HG03354 (cell line): ENCODE data around the gene GMIP.

ENCODE experiments used
- ATAC-seq: cut with Tn5 transposase; IDR thresholded peaks from one replicate; pipeline ENCODE4 v1.9.1; 2021; ENCODE audit warnings: mild to moderate bottlenecking; ENCODE audit not compliant: unreplicated experiment, poor library complexity, severe bottlenecking

The GMIP gene

DNA sequence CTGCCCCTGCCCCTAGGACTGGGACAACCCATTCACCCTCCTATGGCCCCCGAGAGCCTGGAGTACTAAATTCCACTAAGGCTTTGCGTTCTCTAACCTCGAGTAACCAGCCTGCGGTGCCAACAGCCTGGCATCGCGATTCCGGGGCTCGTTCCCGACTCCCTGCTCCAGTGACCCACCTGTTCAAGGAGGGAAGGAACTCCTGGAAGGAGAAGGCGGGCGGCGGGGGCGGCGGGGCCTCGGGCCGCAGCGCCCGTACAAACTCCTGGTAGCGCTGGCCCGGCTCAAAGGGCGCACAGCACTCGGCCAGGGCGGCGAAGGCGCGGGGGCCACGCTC is 6.3 kb downstream of the GMIP start:
- ATAC-seq, result no peak

DNA sequence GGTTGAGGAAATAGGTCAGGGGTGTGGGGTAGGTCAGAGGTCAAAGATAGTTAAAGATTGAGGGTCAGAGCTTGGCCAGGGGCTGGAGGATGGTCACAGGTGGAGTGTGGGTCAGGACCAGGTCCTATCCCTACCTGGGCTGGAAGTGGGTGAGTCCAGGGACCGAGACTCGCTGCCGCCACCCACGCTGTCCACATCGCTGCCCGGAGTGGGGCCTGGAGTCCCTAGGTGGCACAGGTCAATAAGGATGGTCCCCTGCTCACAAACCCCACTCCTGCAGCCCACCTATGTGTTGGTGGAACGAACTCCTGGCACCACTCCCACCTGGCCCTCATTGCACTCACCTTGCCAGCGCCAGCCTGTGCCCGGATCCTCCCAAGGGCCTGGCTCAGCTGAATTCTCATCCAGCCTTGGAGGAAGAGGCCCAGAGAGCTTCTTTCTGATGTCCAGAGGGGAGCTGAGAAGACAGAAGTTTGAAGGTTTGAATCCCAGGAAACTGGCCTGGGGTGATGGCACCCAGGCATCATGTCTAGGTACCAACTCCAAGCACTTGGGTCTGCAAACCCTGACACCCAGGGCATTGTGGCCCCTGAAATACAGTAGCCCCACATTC is 6.8 kb downstream of the GMIP start:
- no peak for ATAC-seq

- ATAC-seq, result no peak
Measured at GRCh38 chr19:19635313-19635702, 8.1 kb downstream of the GMIP start.

GRCh38 chr19:19634516-19635312 is 8.7 kb downstream of the GMIP start:
- no peak for ATAC-seq

DNA sequence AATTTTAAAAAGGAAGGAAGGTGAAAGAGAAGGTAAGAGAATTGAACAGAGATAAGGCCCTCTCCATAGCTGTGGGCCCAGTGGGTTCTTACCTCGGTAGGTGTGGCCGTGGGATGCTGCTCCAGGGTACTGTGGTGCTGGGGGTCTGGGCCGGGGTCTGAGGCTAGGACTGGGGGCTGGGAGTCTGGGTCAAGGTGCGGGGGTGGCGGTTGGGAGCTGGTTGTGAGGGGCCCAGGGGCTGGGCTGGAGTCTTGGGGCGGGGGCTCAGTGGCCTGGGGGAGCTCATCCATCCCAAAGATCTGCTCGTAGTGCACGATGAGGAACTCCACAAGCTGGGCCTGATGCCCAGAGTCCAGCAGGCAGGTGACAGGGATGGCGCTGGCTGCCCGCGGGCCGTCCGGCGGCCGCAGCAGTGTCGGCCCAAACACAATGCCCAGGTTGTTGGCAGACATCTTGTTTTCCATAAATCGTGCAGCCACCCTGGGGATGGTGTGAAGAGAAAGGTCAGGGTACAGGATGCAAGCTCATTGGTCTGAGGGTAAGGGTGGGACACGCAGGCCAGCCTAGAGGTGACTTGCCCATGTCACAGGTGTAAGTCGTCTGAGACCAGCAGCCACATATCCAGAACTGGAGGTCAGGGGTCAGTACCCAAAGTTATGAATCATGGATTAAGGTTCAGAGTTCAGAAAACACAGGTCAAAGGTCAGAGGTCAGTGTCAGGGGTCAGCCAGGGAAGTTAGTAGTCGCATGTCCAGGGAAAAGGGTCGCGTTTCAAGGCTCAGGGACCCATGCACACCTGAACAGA is 9.5 kb downstream of the GMIP start:
- no peak for ATAC-seq

DNA sequence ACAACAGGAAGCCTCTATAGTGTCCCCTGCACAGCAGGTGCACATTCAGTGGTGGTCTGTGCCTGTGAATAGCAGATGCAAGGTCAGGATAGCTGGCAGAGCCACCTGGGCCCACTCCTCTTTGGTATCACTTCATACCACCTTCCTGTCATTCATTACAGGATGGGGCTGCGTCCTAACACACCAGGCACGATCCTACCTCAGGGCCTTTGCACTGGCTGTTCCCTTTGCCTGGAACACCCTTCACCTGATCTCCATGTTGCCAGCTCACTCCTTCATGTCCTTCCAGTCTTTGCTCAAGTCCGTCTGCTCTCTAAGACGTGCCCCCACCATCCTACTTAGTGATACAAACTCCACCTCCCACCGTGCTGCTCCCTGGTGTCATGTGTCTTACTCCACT is 10.8 kb downstream of the GMIP start:
- no peak for ATAC-seq

- ATAC-seq, result no peak
Measured at GRCh38 chr19:19631346-19631745, 12.1 kb downstream of the GMIP start.

DNA sequence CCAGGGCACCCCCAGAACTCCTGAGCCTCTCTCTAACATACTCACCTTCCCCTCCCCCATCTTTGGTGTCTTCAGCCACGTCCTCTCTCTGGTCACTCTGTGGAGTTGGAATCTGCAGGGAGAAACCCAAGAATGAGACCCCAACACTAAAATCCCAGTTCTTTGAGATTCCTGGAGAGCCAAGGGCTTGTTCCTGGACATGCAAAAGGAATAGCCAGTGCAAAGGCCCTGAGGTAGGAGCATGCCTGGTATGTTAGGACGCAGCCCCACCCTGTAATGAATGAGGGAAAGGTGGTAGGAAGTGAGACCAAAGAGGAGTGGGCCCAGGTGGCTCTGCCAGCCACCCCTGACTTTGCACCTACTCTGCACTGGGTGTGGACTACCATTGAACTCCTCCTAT is 13.0 kb downstream of the GMIP start:
- no peak for ATAC-seq

DNA sequence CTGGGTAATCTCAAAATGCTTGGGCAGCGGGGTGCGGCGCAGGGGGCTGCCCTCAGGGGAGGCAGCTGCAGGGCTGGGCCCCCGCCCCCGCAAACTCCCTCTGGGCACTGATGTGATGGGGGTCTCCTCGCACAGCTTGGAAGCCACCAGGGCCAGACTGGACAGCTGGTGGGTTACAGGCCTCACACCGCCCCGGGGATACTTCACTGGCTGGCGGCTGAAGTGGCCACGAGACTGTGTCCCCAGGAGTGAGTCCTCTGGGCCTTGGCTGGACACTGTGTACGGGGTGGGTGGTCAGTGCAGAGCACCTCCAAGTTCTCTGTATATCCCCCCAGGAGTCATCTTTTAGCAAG is 13.4 kb downstream of the GMIP start:
- ATAC-seq, result no peak

DNA sequence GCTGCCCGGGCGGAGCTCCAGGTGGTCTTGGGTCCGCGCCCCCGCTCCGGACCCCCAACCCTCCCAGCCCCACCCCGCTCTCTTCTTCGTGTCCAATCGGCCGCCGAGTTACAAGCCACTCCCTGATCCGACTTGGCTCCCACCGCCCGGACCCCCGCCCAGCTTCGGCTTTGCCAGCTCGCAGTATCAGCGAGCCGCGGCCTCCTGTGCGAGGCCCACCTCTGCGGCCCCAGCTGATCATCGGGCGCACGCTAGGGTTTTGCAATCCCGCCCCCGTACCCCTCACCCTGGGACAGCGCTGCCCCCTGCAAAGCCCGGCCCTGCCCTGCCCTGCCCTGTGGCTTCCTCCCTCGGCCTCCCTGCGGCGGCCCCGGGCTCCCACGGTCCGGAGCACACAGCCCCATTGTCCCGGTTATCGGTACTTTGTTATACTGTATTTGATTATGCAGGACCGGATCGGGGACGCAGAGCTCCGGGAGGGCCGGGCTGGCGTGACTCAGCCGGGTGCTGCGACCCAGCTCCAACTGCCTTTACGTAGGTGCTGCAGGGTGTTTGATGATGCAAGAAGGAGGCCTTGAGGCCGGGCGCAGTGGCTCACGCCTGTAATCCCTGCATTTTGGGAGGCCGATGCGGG is 14.8 kb downstream of the GMIP start:
- peak; percentile 29 for ATAC-seq

GRCh38 chr19:19627621-19628500 is 15.6 kb downstream of the GMIP start, which contains the start of gene LPAR2:
LPAR2 (minus strand) TSS chr19:19628220; CDS start chr19:19627275, 945 bp downstream.
- ATAC-seq, result peak; percentile 59

- no peak for ATAC-seq
Measured at GRCh38 chr19:19626516-19627472, 16.7 kb downstream of the GMIP start.

- no peak for ATAC-seq
Measured at GRCh38 chr19:19624032-19624570, 19.4 kb downstream of the GMIP start.

DNA sequence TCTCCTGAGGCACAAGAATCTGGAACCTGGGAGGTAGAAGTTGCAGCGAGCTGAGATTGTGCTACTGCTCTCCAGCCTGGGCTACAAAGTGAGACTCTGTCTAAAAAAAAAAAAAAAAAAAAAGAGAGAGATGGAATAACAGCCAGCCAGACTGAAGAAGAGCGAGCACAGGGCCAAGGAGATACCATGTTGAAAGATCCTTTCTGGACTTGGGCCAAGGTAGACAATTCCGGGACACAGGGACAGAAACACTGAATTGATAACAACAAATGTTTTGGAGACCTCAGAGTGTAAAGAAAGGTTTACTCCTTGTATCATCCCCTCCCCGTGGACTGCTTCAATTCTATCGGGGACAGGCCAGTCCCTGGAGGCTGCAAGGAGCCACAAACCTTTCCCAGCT is 20.1 kb downstream of the GMIP start:
- no peak for ATAC-seq

GRCh38 chr19:19619849-19620210 is 23.6 kb downstream of the GMIP start:
- ATAC-seq, result no peak

DNA sequence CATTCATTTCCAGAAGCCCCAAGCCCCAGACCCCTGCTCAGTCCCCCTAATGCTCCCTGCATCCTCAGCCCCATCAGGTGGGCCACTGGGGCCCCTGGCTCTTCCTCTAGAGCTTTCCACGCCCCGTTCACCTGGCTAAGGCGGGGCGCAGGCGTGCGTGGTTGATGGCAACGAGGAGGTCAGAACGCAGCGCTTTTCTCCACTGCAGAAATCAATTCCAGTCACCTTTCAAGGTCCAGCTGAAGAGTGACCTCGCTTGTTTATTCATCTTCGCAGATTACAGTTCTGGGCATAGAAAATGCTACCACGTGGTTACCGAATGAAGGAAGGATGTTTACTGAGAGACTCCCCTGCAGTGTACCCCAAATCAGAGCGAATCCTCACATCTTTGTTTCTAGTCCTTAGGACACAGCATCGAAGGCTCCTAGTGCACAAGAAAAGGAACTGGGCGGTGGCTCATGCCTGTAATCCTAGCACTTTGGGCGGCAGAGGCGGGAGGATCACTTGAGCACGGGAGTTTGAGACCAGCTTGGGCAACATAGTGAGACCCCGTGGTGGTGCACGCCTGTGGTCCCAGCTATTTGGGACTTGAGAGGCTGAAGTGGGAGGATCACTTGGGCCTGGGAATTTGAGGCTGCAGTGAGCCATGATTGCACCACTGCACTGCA is 24.1 kb downstream of the GMIP start:
- ATAC-seq, result no peak

DNA sequence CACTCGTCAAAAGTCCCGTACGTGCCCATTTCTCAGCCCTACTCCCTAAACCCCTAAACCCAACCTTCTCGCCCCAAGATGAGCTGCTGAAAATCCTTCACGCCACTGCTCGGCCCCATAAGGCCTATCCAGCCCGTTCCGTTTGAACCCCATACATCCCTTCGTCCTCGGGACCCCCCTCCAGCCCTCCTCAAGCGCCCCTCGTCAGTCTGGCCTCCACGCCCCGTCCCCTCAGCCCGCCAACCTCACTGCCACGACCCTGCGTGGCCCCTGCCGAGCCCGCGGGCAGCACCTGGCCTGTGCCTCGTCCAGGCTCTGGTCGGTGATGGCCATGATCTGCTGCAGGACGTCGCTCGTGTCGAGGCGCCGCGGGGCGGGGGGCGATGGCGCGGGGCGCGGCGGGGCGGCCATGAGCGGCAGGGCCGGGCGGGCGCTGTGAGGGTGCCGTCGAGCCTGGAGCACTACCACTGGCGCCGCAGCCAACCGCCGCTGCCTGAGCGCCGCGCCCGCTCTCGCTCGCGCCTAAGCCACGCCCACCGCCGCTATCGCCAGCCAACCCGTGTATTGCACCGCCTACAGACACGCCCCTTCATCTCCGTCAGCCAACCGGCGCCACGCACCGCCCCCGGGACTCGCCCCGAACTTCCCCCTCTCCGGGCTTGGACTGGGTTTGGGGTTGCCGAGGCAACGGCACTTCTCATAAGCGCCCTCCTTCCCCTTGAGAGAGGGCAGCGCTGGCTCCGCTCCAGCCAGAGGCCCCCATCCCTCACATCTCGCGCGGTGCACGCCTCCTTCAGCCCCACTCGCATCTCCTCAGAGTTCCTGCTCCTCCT is 25.0 kb downstream of the GMIP start, which contains the start of gene PBX4:
Gene PBX4, minus strand, starts transcription at position 469 of the 833 bp plus-strand sequence. Its CDS starts 58 bp downstream, at position 411.
- ATAC-seq, result peak; percentile 92
